Natural killer cell (primary cell): ENCODE data around the gene MPHOSPH8. TPM values are rescaled to one million over a fixed set of nuclear protein-coding genes. Genes with fewer than 3 reads are reported as not detected.
A peak's percentile ranks its signal among the peaks of the same experiment; 100 is the strongest.

Experiments
- ATAC-seq, 3 donors: fragments of 150-1000 bp in 2 of 3; fragments of 200-7000 bp in 1 of 3; cut with Tn5 transposase; 1 replicate in 1 of 3; 2 replicates in 2 of 3; pipeline ENCODE4 v1.10.0; 2021; ENCODE audit warnings: mild to moderate bottlenecking in 2 of 3, moderate library complexity in 2 of 3
- DNase-seq, 2 donors: peaks; one replicate each; pipeline versions ENCODE4 v3.0.0 to v3.0.0-alpha.2; 2013 to 2021; ENCODE audit warnings: mixed read lengths in 1 of 2
- H3K27ac ChIP-seq: one replicate; pipeline ENCODE4 v1.5.1; 2013; ENCODE audit warnings: mild to moderate bottlenecking, low read length
- H3K27me3 ChIP-seq: one replicate; pipeline ENCODE4 v1.6.1; 2013; ENCODE audit warnings: low read length; ENCODE audit not compliant: control insufficient read depth, insufficient read depth
- H3K36me3 ChIP-seq: one replicate; pipeline ENCODE4 v1.6.1; 2013; ENCODE audit warnings: low read length; ENCODE audit not compliant: control insufficient read depth, insufficient read depth
- H3K4me1 ChIP-seq: one replicate; pipeline ENCODE4 v1.6.1; 2013; ENCODE audit warnings: low read length; ENCODE audit not compliant: control insufficient read depth, insufficient read depth
- H3K4me3 ChIP-seq: one replicate; pipeline ENCODE4 v1.5.1; 2013; ENCODE audit warnings: low read length
- H3K9me3 ChIP-seq: one replicate; pipeline ENCODE4 v1.6.1; 2013; ENCODE audit warnings: low read length; ENCODE audit not compliant: control insufficient read depth, insufficient read depth
- H3K27ac Mint-ChIP-seq, 2 donors: one replicate each; pipeline ENCODE4 v1.8.0; 2022; ENCODE audit warnings: mild to moderate bottlenecking in 2 of 2, mixed read lengths in 2 of 2, moderate library complexity in 1 of 2
- H3K27me3 Mint-ChIP-seq, 2 donors: one replicate each; pipeline ENCODE4 v1.8.0; 2022; ENCODE audit warnings: low read depth in 2 of 2, mixed read lengths in 2 of 2
- H3K36me3 Mint-ChIP-seq: one replicate; pipeline ENCODE4 v1.8.0; 2022; ENCODE audit warnings: mixed read lengths
- H3K4me1 Mint-ChIP-seq, 2 donors: one replicate each; pipeline ENCODE4 v1.8.0; 2022; ENCODE audit warnings: mixed read lengths in 2 of 2
- H3K4me3 Mint-ChIP-seq: one replicate; pipeline ENCODE4 v1.8.0; 2022; ENCODE audit warnings: mild to moderate bottlenecking, moderate library complexity, mixed read lengths
- H3K9me3 Mint-ChIP-seq, 2 donors: one replicate each; pipeline ENCODE4 v1.8.0; 2022; ENCODE audit warnings: mixed read lengths in 2 of 2
- CTCF ChIP-seq: fragments of 200-600 bp; IDR thresholded peaks from one replicate; pipeline ENCODE4 v1.8.0; 2022; ENCODE audit warnings: antibody characterized with exemption
- WGBS: methylation state at CpG from one replicate; pipeline ENCODE4 v1.1.7; 2013; ENCODE audit warnings: missing lambda C conversion rate; ENCODE audit not compliant: insufficient coverage; 5-methylcytosine and 5-hydroxymethylcytosine counted together
- intact Hi-C: fragments of 100-400 bp; cut with micrococcal nuclease; formaldehyde crosslinking; loops from one replicate; pipeline ENCODE4 v1.14.2; 2022
- total RNA-seq, 4 donors: library from RNA; stranded (reverse); fragments of 120-200 nt in 1 of 4; gene quantifications; one replicate each; pipeline versions ENCODE4 v1.2.3 to v1.2.4, GENCODE V29; 2013 to 2022

Gene MPHOSPH8
- total RNA-seq: 10 to 100 TPM; 54.2 to 64.7 (median 59.8) TPM
- 69.3 TPM for total RNA-seq (2013)

GRCh38 chr13:19633479-19634255 lies at the start of gene MPHOSPH8:
Gene MPHOSPH8 (plus strand): TSS chr13:19633659. CDS start chr13:19633749, 90 bp downstream.
- Mint-ChIP-seq H3K36me3 (peaks cover 6% of the 10 kb centered on the region), H3K9me3 (no peaks in the 10 kb centered on the region), H3K27ac (peak within 1 kb of the TSS; percentile 99), H3K4me1 (peaks cover 35 to 41% of the 10 kb centered on the region in 2 donors), H3K27me3 (peaks cover 0 to 16% of the 10 kb centered on the region in 2 donors), H3K4me3 (peak within 1 kb of the TSS; percentile 100)
- under 1% methylated on average over 58 of the region's 58 CpGs for WGBS
- TF ChIP-seq CTCF: no peak
- intact Hi-C loops: loop anchor here (5.0 to 10.0 kb wide), 2 partner anchors 231 to 324 kb away; partner anchors contain the start of genes ZMYM2 and ZMYM5
- DNase-seq (peak; percentile 89 to 97), ATAC-seq (peak; percentile 96 to 99 (median 97))
- Histone ChIP-seq H3K4me1 (peaks cover 17% of the 10 kb centered on the region), H3K4me3 (peak within 1 kb of the TSS; percentile 80), H3K27me3 (no peaks in the 10 kb centered on the region), H3K9me3 (no peaks in the 10 kb centered on the region), H3K27ac (peak within 1 kb of the TSS; percentile 89), H3K36me3 (peaks cover 5% of the 10 kb centered on the region)

- no peaks in the 10 kb centered on the region for H3K36me3 ChIP-seq
- Mint-ChIP-seq H3K27me3 (peaks cover 25 to 40% of the 10 kb centered on the region in 2 donors), H3K36me3 (peaks cover 25% of the 10 kb centered on the region), H3K9me3 (peaks cover 0 to 4% of the 10 kb centered on the region in 2 donors), H3K4me3 (peak overlapping the region; percentile 82), H3K4me1 (peaks cover 17 to 28% of the 10 kb centered on the region in 2 donors), H3K27ac (peak overlapping the region; percentile 72 to 85)
- TF ChIP-seq CTCF: no peak
- H3K4me3 ChIP-seq: peak overlapping the region; percentile 14
- no peaks in the 10 kb centered on the region for H3K9me3 ChIP-seq
- ATAC-seq: peak; percentile 82 to 90 (median 90)
- intact Hi-C loops: no loop called here
- H3K27ac ChIP-seq: peak overlapping the region; percentile 54
- WGBS: 14% methylated on average over 17 of the region's 17 CpGs
- H3K4me1 ChIP-seq: peaks cover 13% of the 10 kb centered on the region
- H3K27me3 ChIP-seq: no peaks in the 10 kb centered on the region
- DNase-seq: peak; percentile 42 to 89
Measured at GRCh38 chr13:19586904-19587634, 46.4 kb upstream of the MPHOSPH8 start.

- Histone ChIP-seq H3K36me3 (no peaks in the 10 kb centered on the region), H3K4me1 (peaks cover 13% of the 10 kb centered on the region), H3K9me3 (no peaks in the 10 kb centered on the region), H3K27ac (peak overlapping the region; percentile 54), H3K4me3 (no peak overlapping the region), H3K27me3 (no peaks in the 10 kb centered on the region)
- peaks cover 17 to 28% of the 10 kb centered on the region in 2 donors for H3K4me1 Mint-ChIP-seq
- H3K4me3 Mint-ChIP-seq: peak overlapping the region; percentile 82
- H3K36me3 Mint-ChIP-seq: peaks cover 21% of the 10 kb centered on the region
- 80% methylated on average over 9 of the region's 9 CpGs for WGBS
- H3K27ac Mint-ChIP-seq: peak overlapping the region; percentile 72 to 85
- peak; percentile 22 for TF ChIP-seq CTCF
- H3K9me3 Mint-ChIP-seq: peaks cover 0 to 2% of the 10 kb centered on the region in 2 donors
- intact Hi-C loops: no loop called here
- peaks cover 27 to 38% of the 10 kb centered on the region in 2 donors for H3K27me3 Mint-ChIP-seq
- ATAC-seq (peak in 2 of 3 donors; percentile 34 to 41), DNase-seq (peak in 1 of 2 donors; percentile 62)
Measured at GRCh38 chr13:19587635-19588300, 45.7 kb upstream of the MPHOSPH8 start.
